AG04450 (cell line): ENCODE results near the gene NPTX1. TPM values are rescaled to one million over a fixed set of nuclear protein-coding genes. Genes with fewer than 3 reads are reported as not detected.

ENCODE experiments used
- CTCF ChIA-PET: fragments of 300-600, 350-600 bp; formaldehyde crosslinking; extraction: SDS; loops from one replicate; lab custom pipeline; 2022; ENCODE audit warnings: antibody characterized with exemption, inconsistent platforms; lab: Charles Lee
- POLR2A ChIA-PET: fragments of 350-600 bp; formaldehyde crosslinking; extraction: SDS; loops from one replicate; lab custom pipeline; 2021; ENCODE audit warnings: antibody characterized with exemption, inconsistent platforms; lab: Yijun Ruan, JAX
- DNase-seq: peaks from one replicate; pipeline ENCODE4 v3.0.0-alpha.2; 2011; ENCODE audit warnings: low read depth, low spot score
- H3K27ac ChIP-seq: one replicate; pipeline ENCODE4 v1.5.1; 2012; ENCODE audit warnings: low read depth, low read length, control low read depth
- H3K27me3 ChIP-seq: one replicate; pipeline ENCODE4 v1.6.0; 2012; ENCODE audit warnings: low read length; ENCODE audit not compliant: control insufficient read depth, insufficient read depth
- H3K4me3 ChIP-seq: 2 replicates; pipeline ENCODE4 v1.5.1; 2011; ENCODE audit warnings: mild to moderate bottlenecking, low read depth, low read length, control low read depth
- H3K9me3 ChIP-seq: 2 replicates; pipeline ENCODE4 v1.5.1; 2012; ENCODE audit warnings: low read length; ENCODE audit not compliant: control insufficient read depth, insufficient read depth
- CTCF ChIP-seq: IDR thresholded peaks from 2 replicates; pipeline ENCODE4 v1.5.1; 2011; ENCODE audit warnings: low read depth, low read length, control low read depth, inconsistent platforms
- polyA plus RNA-seq: library from polyadenylated mRNA; depleted of rRNA; stranded (reverse); fragments of >200 nt; gene quantifications from 2 replicates; pipeline ENCODE4 v1.2.3, GENCODE V29; 2011

NPTX1 gene
- polyA plus RNA-seq, 1 experiment = 6.5 TPM

- POLR2A ChIA-PET = interaction anchor here (0.6 to 1.2 kb wide), 10 partner anchors 10 to 530 kb away, joined by 3 to 6 read pairs (median 4); no protein-coding TSS in a partner anchor
- Histone ChIP-seq H3K27ac (peak overlapping the region; percentile 61), H3K27me3 (peaks cover 9% of the 10 kb centered on the region), H3K4me3 (peak overlapping the region; percentile 75), H3K9me3 (peaks cover 13% of the 10 kb centered on the region; the same call in 1 of the 2 replicates)
- DNase-seq = no peak
- TF ChIP-seq CTCF = no peak
- CTCF ChIA-PET = interaction anchor here (1.2 to 1.4 kb wide), 2 partner anchors 23 to 122 kb away, joined by 3 to 4 read pairs; no protein-coding TSS in a partner anchor
Measured at GRCh38 chr17:80453998-80454556, 22.3 kb downstream of the NPTX1 start.

DNA sequence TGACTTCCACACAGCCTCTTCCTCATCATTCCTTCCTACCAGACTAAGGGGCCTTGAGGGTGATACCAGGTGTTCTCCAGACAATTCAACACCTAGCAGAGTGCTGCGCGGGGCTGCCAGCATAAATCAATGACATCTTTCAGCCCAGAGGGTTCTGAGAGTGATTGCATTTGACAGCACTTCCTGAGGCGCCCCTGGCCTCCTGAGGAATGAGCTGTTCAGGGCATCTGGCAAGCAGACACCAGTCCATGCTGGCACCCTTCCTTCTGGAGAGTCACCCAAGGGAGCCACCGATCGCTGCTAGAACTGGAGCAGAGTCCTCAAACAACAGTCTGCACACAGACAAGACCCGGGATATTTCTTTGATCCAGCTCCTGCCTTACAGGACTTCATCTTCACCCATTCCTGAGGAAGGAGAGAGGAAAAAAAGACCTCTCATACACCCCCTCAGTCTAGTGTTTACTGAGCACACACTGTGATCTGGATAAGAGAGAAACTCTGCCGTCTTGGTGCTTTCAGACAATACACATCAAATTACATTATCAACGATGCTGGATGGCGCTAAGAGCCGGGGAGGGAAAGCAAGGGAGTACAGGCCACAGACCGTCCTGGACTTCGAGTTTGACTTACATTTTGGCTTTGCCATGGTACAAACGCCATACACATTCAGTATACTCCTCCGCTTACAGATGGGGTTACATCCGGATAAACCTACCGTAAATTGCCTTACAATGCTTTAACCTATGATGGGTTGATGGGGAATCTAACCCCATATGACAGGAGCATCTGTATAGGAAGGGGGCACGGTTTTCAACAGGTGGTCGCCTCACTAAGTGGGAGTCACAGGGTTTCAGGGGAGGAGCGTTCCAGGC, 23.0 kb downstream of the NPTX1 start:
- ChIA-PET POLR2A (no interaction called here), CTCF (no interaction called here)
- Histone ChIP-seq H3K9me3 (peaks cover 13% of the 10 kb centered on the region; the same call in 1 of the 2 replicates), H3K27ac (no peak overlapping the region), H3K4me3 (peak overlapping the region; percentile 75), H3K27me3 (peaks cover 2% of the 10 kb centered on the region)
- DNase-seq = no peak
- no peak for TF ChIP-seq CTCF

DNA sequence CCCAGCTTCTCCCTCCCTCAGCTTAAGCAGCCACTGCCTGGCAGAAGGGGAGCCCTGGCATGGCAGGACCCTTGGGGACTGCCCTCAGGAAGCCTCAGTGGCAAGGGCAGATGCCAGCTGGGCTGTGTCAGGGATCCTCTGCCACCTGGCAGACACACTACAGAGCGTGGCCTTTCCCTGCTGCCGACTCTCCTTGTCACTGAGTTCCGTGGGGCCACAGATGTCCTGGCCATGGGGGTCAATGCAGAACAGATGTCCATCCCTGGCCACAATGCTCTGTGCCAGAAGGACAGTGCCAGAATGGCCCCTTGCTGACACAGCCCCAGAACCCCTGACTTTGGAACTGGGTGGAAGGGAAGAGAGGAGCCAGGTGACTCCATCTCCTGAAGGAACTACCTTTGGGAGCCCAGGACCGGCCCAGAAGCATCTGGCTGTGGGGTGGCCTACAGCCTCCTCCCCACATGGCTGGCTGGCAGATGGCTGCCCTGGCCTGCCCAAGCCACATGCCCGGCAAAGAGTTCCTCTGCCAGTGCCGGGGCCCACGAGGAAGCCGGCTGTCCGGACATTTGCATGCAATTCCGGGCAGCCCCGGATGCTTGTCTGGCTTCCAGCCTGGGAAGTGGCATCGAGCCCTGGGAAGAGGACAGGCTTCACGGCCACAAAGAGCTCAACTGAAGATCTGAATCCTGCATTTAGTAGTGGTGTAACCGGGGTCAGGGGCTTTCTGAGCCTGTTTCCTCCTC, 24.1 kb downstream of the NPTX1 start:
- Histone ChIP-seq H3K9me3 (peaks cover 13% of the 10 kb centered on the region; the same call in 1 of the 2 replicates), H3K27ac (no peak overlapping the region), H3K27me3 (peaks cover 3% of the 10 kb centered on the region), H3K4me3 (no peak overlapping the region)
- ChIA-PET CTCF (no interaction called here), POLR2A (no interaction called here)
- TF ChIP-seq CTCF = no peak
- no peak for DNase-seq

GRCh38 chr17:80451104-80451775, 25.2 kb downstream of the NPTX1 start:
- ChIA-PET POLR2A (no interaction called here), CTCF (no interaction called here)
- Histone ChIP-seq H3K4me3 (no peak overlapping the region), H3K27ac (peak overlapping the region; percentile 82), H3K9me3 (peaks cover 13% of the 10 kb centered on the region; the same call in 1 of the 2 replicates), H3K27me3 (peaks cover 3% of the 10 kb centered on the region)
- DNase-seq = no peak
- no peak for TF ChIP-seq CTCF
